ENCODE data around the gene DLG2.
"Not testable (repeated sequence)": the region's sequence is repeated elsewhere in the genome, so short reads cannot be mapped to it uniquely, and the experiment has no call there.

DLG2 gene

GRCh38 chr11:84833488-84834088, 793.6 kb downstream of the DLG2 start:
- no peak for DNase-seq (ENCODE audit: low spot score)

- DNase-seq (ENCODE audit: low spot score): no peak
These were observed 796.8 kb downstream of the DLG2 start for GRCh38 chr11:84830372-84830771.

- no peak for DNase-seq (ENCODE audit: low spot score)
These were observed 798.0 kb downstream of the DLG2 start for GRCh38 chr11:84829162-84829561.

GRCh38 chr11:84828616-84829015, 798.5 kb downstream of the DLG2 start:
- DNase-seq (ENCODE audit: low spot score): no peak

GRCh38 chr11:84825106-84825660, 802.0 kb downstream of the DLG2 start:
- DNase-seq (ENCODE audit: low spot score): no peak

GRCh38 chr11:84824624-84825023, 802.5 kb downstream of the DLG2 start:
- DNase-seq (ENCODE audit: low spot score): no peak

- DNase-seq (ENCODE audit: low spot score): no peak
These were observed 807.6 kb downstream of the DLG2 start for GRCh38 chr11:84819537-84819936.

GRCh38 chr11:84819128-84819527, 808.0 kb downstream of the DLG2 start:
- DNase-seq (ENCODE audit: low spot score): no peak

- no peak for DNase-seq (ENCODE audit: low spot score)
These were observed 809.1 kb downstream of the DLG2 start for GRCh38 chr11:84817998-84818397.

- DNase-seq (ENCODE audit: low spot score): no peak
These were observed 814.6 kb downstream of the DLG2 start for GRCh38 chr11:84812471-84812969.

- no peak for DNase-seq (ENCODE audit: low spot score)
These were observed 820.8 kb downstream of the DLG2 start for GRCh38 chr11:84806354-84806753.

- DNase-seq (ENCODE audit: low spot score): no peak
These were observed 823.1 kb downstream of the DLG2 start for GRCh38 chr11:84804041-84804440.

- peak; percentile 27 for DNase-seq (ENCODE audit: low spot score)
These were observed 826.3 kb downstream of the DLG2 start for GRCh38 chr11:84800755-84801346.

- DNase-seq (ENCODE audit: low spot score): no peak
These were observed 828.0 kb downstream of the DLG2 start for GRCh38 chr11:84799112-84799511.

- no peak for DNase-seq (ENCODE audit: low spot score)
These were observed 831.4 kb downstream of the DLG2 start for GRCh38 chr11:84795698-84796097.

GRCh38 chr11:84794663-84795443, 832.3 kb downstream of the DLG2 start:
- no peak for DNase-seq (ENCODE audit: low spot score)

GRCh38 chr11:84793318-84793717, 833.8 kb downstream of the DLG2 start:
- no peak for DNase-seq (ENCODE audit: low spot score)

- DNase-seq (ENCODE audit: low spot score): no peak
These were observed 836.2 kb downstream of the DLG2 start for GRCh38 chr11:84790849-84791427.

GRCh38 chr11:84788220-84788619, 838.9 kb downstream of the DLG2 start:
- DNase-seq (ENCODE audit: low spot score): no peak

GRCh38 chr11:84784158-84784557, 843.0 kb downstream of the DLG2 start:
- DNase-seq (ENCODE audit: low spot score): not testable (repeated sequence)

- peak; percentile 9 for DNase-seq (ENCODE audit: low spot score)
These were observed 846.4 kb downstream of the DLG2 start for GRCh38 chr11:84780689-84781293.

- no peak for DNase-seq (ENCODE audit: low spot score)
These were observed 851.6 kb downstream of the DLG2 start for GRCh38 chr11:84775503-84775902.
